ENCODE results near the gene PTPN22.

PTPN22 gene

DNA sequence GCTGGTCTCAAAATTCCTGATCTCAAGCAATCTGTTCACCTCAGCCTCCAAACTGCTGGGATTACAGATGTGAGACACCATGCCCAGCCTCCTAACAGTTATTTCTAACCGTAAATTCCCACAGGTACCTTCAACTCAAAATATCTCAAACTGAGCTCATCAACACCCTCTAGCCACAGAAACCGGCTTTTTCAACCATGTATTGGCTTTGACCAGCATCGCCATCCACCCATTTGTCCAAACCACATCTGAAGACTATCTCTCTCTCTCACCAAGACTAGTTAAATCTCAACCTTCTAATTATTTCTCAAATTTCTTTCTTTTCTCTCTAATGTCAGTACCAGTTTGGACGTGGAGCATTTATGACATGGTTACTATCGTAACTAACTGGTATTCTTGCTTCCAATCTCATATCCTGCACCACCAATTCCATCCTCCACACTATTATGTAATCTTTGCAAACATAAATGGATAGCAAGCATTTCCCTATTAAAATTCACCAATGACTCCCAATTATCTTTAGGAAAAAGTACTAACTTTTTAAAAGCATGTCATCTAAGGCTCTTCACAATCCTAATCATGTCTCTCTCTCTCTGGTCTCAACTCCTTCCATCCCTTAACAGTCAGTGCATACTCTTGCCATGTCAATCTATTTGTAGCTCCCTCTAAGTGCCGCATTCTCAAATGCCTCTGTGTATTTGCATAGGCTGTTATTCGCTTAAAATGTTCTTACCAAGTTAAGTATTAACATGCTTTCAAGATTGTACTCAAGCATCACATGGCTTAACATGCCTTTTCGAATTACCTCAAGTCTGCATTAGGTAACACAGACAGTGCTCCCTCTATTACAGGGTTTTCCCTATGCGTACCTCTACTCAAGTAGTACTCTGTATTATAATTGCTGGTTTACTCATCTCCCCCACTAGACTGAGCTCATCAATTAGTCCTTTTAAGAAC is 77.4 kb downstream of the PTPN22 start:
- FAIRE-seq = no peak

- no peak for FAIRE-seq
Observed at GRCh38 chr1:113792986-113793385, 78.5 kb downstream of the PTPN22 start.

DNA sequence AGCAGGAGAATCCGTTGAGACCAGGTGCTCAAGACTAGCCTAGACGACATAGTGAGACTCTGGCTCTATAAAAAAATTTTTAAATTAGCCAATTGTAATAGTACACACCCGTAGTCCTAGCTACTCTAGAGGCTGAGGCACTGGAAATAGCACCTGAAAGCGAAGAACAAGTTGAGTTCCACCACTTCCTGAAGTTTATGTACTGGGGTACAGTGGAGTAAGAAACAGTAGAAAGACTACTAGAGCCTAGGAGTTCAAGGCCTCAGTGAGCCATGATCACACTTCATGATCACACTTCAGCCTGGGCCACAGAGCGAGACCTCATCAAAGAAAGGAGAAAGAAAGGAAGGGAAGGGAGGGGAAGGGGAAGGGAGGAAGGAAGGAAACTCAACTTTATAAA is 79.0 kb downstream of the PTPN22 start:
- FAIRE-seq = no peak

DNA sequence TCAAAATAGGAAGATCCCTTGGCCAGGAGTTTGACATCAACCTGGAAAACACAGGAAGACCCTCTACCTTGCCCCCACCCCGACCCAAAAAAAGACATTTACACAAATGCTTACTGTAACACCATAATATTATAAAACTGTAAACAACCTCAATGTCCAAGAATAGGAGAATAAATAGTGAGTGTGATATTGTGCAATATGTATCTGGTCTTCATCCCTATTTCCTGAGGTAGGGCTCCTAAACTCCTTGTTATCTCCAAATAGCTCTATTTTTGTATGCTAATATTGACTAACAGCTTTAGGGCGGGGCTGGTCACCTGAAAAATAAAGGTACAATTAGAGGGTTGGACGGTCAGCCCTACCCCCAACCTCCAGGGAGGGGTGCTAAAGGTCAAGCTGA is 82.7 kb downstream of the PTPN22 start:
- no peak for FAIRE-seq

GRCh38 chr1:113787663-113788062 is 83.8 kb downstream of the PTPN22 start:
- no peak for FAIRE-seq

DNA sequence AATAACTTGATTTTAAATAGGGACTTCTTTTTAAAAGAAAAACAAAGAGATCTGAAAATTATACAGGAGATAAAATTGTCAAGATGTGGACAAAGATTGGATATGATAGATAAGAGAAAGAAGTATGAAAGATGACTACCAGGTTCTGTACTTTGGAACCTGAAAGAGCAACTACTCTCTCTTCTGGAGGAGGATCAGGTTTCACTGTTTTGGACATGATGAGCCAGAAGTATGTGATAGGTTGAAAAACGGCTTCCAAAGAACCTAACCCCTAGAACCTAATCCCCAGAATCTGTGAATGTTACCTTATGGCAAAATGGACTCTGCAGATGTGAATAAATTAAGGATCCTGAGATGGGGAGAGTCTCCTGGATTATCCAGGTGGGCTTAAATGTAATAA is 85.4 kb downstream of the PTPN22 start:
- FAIRE-seq = no peak

DNA sequence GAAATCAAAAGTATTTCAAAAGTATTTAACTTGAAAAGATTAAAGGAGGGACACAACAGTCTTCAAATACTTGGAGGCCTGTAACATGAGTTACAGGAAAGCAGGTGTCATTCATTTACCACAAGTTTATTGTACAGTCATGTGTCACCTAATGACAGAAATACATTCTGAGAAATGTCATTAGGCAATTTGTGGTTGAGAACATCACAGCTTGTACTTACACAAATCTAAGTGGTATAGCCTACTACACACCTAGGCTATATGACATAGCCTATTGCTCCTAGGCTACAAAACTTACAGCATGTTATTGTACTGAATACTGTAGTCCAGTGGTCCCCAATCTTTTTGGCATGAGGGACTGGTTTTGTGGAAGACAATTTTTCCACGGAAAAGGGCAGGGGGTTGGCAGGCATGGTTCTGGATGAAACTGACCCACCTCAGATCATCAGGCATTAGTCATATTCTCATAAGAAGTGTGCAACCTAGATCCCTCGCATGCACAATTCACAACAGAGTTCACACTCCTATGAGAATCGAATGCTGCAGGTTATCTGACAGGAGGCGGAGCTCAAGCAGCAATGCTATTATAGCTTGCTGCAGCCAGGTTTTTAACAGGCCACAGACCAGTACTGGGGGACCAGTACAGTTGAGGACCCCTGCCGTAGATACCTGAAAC is 87.3 kb downstream of the PTPN22 start:
- no peak for FAIRE-seq

DNA sequence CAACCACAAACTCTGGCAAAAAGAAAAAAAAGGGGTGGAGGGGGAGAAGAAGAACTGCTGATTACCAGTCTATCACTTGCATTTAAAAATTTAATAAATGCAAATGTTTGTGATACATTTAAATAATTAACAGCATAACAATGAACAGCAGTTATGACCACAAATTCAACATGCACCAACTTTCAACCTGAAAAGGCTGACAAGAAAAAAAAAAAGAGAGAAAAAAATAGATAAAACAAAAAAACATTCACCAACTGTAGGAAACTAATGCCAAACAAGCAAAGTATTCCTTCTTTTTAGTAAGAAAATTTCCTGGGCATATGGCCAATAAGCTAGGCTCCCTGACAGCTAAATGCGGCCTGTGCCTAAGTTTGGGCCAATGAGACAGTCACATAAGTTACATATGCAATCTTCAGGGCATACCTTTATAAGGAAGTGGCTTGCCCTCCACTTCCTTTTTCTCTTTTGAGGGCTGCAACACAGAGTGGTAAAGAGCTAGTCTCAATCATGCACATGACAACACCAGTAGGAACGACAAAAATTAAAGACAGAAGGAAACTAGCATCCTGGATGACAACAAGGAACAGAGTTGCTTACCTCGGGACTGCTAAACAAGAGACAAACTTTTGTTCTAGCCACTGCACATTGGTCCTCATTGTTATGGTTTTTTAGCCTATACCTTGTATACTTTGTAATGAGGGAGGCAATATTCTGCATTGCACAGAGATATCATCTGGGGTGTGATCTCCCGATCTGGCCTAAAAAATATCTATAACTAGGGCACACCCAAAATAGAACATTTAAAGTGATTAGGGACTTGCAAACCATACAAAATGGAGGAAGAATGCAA is 88.0 kb downstream of the PTPN22 start:
- no peak for FAIRE-seq

DNA sequence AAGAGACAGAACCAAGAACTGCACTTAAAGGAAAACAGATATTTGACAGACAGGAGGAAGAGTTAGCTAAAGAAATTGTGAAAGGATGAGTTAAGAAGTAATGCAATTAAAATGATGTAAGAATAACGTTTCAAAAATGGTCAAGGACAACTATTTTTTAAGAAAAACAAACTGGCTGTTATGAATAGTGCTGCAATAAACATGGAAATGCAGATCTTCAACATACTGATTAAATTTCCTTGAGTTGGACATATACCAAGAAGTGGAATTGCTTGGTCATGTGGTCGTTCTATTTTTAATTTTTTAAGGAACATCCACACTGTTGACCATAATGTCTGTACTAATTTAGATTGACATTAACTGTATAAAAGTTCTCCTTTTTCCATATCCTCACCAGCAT is 89.1 kb downstream of the PTPN22 start:
- FAIRE-seq = no peak

GRCh38 chr1:113780374-113781146 is 91.0 kb downstream of the PTPN22 start:
- FAIRE-seq = no peak

DNA sequence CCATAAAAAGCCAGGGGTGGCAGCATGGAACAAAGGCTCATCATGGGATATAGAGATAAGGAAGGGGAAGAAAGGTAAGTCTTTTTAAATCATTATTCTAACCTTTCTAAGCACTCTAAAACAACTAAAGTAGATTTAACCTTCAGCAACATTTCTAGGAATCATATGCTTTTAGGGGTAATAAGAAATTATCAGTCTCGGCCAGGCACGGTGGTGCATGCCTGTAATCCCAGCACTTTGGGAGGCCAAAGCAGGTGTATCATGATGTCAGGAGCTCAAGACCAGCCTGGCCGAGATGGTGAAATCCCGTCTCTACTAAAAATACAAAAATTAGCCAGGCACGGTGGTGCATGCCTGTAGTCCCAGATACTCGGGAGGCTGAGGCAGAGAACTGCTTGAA is 92.0 kb downstream of the PTPN22 start:
- no peak for FAIRE-seq

DNA sequence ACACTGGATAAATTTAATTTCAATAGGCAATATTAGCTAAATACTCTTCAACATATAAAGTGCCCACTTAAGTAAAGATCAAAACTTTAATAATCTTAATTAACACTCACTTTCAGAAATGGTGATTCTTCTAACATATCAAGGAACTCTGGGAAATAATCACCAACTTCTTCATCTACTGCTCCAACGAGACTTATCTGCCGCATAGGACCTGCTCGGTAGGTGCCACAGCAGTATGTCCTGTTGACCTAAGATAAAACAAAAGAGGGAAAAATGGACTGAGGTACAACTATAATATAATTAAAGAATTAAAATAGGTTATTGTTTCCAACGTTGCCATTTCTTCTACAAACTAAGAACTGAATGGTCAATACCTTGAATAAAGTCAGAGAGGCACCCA is 94.0 kb downstream of the PTPN22 start:
- no peak for FAIRE-seq

GRCh38 chr1:113770031-113770430 is 101.5 kb downstream of the PTPN22 start:
- no peak for FAIRE-seq

DNA sequence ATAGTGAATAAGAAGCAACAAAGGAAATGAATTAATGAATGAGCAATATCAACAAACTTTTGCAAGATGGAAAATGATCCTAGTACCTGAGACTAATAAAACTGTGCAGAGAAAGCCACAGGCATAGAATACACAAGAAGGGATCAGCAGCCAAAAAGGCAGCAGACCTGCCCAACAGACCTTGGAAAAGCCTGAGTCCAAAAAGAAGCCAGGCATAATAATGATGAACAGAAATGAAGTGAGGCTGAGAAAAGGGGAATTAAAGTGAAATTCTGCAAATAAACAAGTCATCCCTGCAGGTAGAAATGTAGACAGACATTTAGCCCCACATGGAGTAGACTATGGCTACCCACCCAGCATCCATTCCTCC is 101.9 kb downstream of the PTPN22 start:
- FAIRE-seq = no peak

DNA sequence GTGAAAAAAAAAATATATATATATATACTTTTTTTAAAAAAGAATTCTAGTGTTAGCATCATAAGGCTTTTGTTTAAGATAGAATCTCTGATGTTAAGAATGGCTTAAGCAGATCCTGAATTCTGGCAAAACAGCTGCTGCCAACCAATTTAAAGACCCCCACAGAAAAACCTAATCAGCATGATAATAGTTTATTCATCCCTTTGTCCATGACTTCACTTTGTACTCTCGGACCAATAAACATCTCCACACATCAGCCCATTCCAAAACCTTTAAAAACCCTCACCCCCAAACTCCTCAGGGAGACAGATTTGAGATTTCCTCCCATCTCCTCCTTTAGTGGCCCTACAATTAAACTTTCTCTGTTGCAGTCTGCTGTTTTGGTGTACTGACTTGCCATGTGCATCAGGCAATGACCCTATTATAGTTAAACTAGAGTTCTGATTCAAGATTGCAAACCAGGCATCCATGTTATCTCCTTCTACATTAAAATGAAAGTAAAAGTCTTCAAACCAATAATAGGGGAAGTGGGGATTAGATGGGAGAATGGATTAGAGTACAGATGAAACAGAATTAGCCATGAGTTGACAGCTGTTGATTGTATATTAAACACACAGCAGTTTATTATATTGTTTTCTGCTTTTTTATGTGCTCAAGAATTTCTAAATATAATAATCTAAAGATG is 102.5 kb downstream of the PTPN22 start:
- FAIRE-seq = no peak

GRCh38 chr1:113765306-113766230 is 105.9 kb downstream of the PTPN22 start:
- no peak for FAIRE-seq
